MM.1S (cell line): ENCODE measurements around the gene FRY.

Experiments
- DNase-seq: peaks from one replicate; pipeline ENCODE4 v3.0.0-alpha.2; 2015
- H2AFZ ChIP-seq: fragments of 300-600 bp; sonication (generic); 2 replicates; pipeline ENCODE4 v1.6.0; 2016; ENCODE audit warnings: antibody characterized with exemption, low read length
- H3F3A ChIP-seq: fragments of 300-600 bp; sonication (generic); 2 replicates; pipeline ENCODE4 v1.6.1; 2016; ENCODE audit warnings: mild to moderate bottlenecking, antibody characterized with exemption, low read length, moderate library complexity, mixed read lengths; ENCODE audit not compliant: insufficient read depth
- H3K27ac ChIP-seq: fragments of 300-600 bp; sonication (generic); 2 replicates; pipeline ENCODE4 v1.5.1; 2016; ENCODE audit warnings: mild to moderate bottlenecking, low read length
- H3K27me3 ChIP-seq: fragments of 300-600 bp; sonication (generic); replicated peaks from 2 replicates; pipeline ENCODE4 v1.6.0; 2016; ENCODE audit warnings: low read length; ENCODE audit not compliant: insufficient read depth
- H3K36me3 ChIP-seq: fragments of 300-600 bp; sonication (generic); replicated peaks from 2 replicates; pipeline ENCODE4 v1.6.1; 2016; ENCODE audit warnings: mild to moderate bottlenecking, low read length, mixed read lengths; ENCODE audit not compliant: insufficient read depth
- H3K4me1 ChIP-seq: fragments of 300-600 bp; sonication (generic); 2 replicates; pipeline ENCODE4 v1.6.1; 2016; ENCODE audit warnings: low read length, mixed read lengths
- H3K4me2 ChIP-seq: fragments of 300-600 bp; sonication (generic); 2 replicates; pipeline ENCODE4 v1.6.0; 2016; ENCODE audit warnings: low read depth, low read length
- H3K4me3 ChIP-seq: fragments of 300-600 bp; sonication (generic); 2 replicates; pipeline ENCODE4 v1.5.1; 2016; ENCODE audit warnings: low read length, mixed read lengths
- H3K79me2 ChIP-seq: fragments of 300-600 bp; sonication (generic); 2 replicates; pipeline ENCODE4 v1.6.1; 2016; ENCODE audit warnings: mixed run types, low read length, mixed read lengths
- H3K9ac ChIP-seq: fragments of 300-600 bp; sonication (generic); 2 replicates; pipeline ENCODE4 v1.6.1; 2016; ENCODE audit warnings: low read length, mixed read lengths
- H3K9me2 ChIP-seq: fragments of 300-600 bp; sonication (generic); replicated peaks from 2 replicates; pipeline ENCODE4 v1.6.1; 2016; ENCODE audit warnings: mild to moderate bottlenecking, low read length, mixed read lengths; ENCODE audit not compliant: insufficient read depth
- H3K9me3 ChIP-seq: fragments of 300-600 bp; sonication (generic); replicated peaks from 2 replicates; pipeline ENCODE4 v1.6.1; 2016; ENCODE audit warnings: mild to moderate bottlenecking, low read length, mixed read lengths; ENCODE audit not compliant: insufficient read depth
- H4K20me1 ChIP-seq: fragments of 300-600 bp; sonication (generic); 2 replicates; pipeline ENCODE4 v1.6.1; 2016; ENCODE audit warnings: mild to moderate bottlenecking, low read length, moderate library complexity, mixed read lengths; ENCODE audit not compliant: insufficient read depth
- CTCF ChIP-seq: fragments of 300-600 bp; sonication (generic); IDR thresholded peaks from 2 replicates; pipeline ENCODE4 v1.5.1; 2016; ENCODE audit warnings: antibody characterized with exemption, low read length, mixed read lengths
- EZH2 ChIP-seq: fragments of 300-600 bp; sonication (generic); optimal IDR thresholded peaks from 2 replicates; pipeline ENCODE3; 2017; ENCODE audit warnings: low read depth, mild to moderate bottlenecking, antibody characterized with exemption, low read length, mixed read lengths
- EZH2phosphoT487 ChIP-seq: fragments of 300-600 bp; sonication (generic); IDR thresholded peaks from 2 replicates; pipeline ENCODE4 v1.6.1; 2018; ENCODE audit warnings: antibody characterized with exemption, low read length

FRY gene

GRCh38 chr13:32016631-32017030, 14.9 kb upstream of the FRY start:
- Histone ChIP-seq H3F3A (no peaks in the 10 kb centered on the region), H3K9me3 (no peaks in the 10 kb centered on the region), H3K4me3 (no peak overlapping the region), H3K79me2 (no peaks in the 10 kb centered on the region), H2AFZ (no peak overlapping the region), H3K36me3 (no peaks in the 10 kb centered on the region), H3K9ac (no peak overlapping the region), H4K20me1 (no peaks in the 10 kb centered on the region), H3K27ac (no peak overlapping the region), H3K4me1 (no peaks in the 10 kb centered on the region), H3K9me2 (no peaks in the 10 kb centered on the region), H3K4me2 (no peak overlapping the region), H3K27me3 (no peaks in the 10 kb centered on the region)
- no peak for DNase-seq
- TF ChIP-seq CTCF, result no peak

- Histone ChIP-seq H2AFZ (no peak overlapping the region), H3K9me3 (no peaks in the 10 kb centered on the region), H3K27me3 (no peaks in the 10 kb centered on the region), H4K20me1 (no peaks in the 10 kb centered on the region), H3F3A (no peaks in the 10 kb centered on the region), H3K4me3 (no peak overlapping the region), H3K27ac (no peak overlapping the region), H3K4me1 (no peaks in the 10 kb centered on the region), H3K9me2 (no peaks in the 10 kb centered on the region), H3K36me3 (no peaks in the 10 kb centered on the region), H3K79me2 (no peaks in the 10 kb centered on the region), H3K4me2 (no peak overlapping the region), H3K9ac (no peak overlapping the region)
- DNase-seq, result no peak
- TF ChIP-seq EZH2 (no peak), EZH2phosphoT487 (no peak), CTCF (no peak)
Measured at GRCh38 chr13:32017474-32017873, 14.1 kb upstream of the FRY start.

GRCh38 chr13:32019612-32020233, 11.9 kb upstream of the FRY start:
- no peaks in the 10 kb centered on the region for H3K9me2 ChIP-seq
- H3K36me3 ChIP-seq, result no peaks in the 10 kb centered on the region
- no peaks in the 10 kb centered on the region for H3K9me3 ChIP-seq
- H3K27me3 ChIP-seq, result no peaks in the 10 kb centered on the region
- H3K4me1 ChIP-seq, result no peaks in the 10 kb centered on the region
- DNase-seq, result peak; percentile 13
- no peak overlapping the region for H3K9ac ChIP-seq
- H3K79me2 ChIP-seq, result no peaks in the 10 kb centered on the region
- H4K20me1 ChIP-seq, result no peaks in the 10 kb centered on the region
- no peak overlapping the region for H2AFZ ChIP-seq
- H3K4me3 ChIP-seq, result no peak overlapping the region
- H3K4me2 ChIP-seq, result no peak overlapping the region
- no peak overlapping the region for H3K27ac ChIP-seq
- H3F3A ChIP-seq, result no peaks in the 10 kb centered on the region
- peak; percentile 41 for TF ChIP-seq CTCF
- no peak for TF ChIP-seq EZH2phosphoT487
- no peak for TF ChIP-seq EZH2
